Loucy (cell line): ENCODE results near the gene BAZ1A.

Experiments
- H2AFZ ChIP-seq: fragments of 200-600 bp; sonication (generic); 2 replicates; pipeline ENCODE4 v1.6.0; 2016; ENCODE audit warnings: antibody characterized with exemption, mild to moderate bottlenecking, low read length, moderate library complexity
- H3F3A ChIP-seq: fragments of 200-600 bp; 2 replicates; pipeline ENCODE4 v1.6.0; 2016; ENCODE audit warnings: antibody characterized with exemption, low read depth, mild to moderate bottlenecking
- H3K27me3 ChIP-seq: fragments of 200-600 bp; sonication (generic); 2 replicates; pipeline ENCODE4 v1.6.1; 2014; ENCODE audit warnings: low read length, mild to moderate bottlenecking; ENCODE audit not compliant: insufficient read depth, poor library complexity, severe bottlenecking
- H3K36me3 ChIP-seq: fragments of 200-600 bp; sonication (generic); 2 replicates; pipeline ENCODE4 v1.6.1; 2016; ENCODE audit warnings: low read length; ENCODE audit not compliant: insufficient read depth
- H3K4me1 ChIP-seq: fragments of 200-600 bp; sonication (generic); 2 replicates; pipeline ENCODE4 v1.5.1; 2014; ENCODE audit warnings: low read length, mild to moderate bottlenecking; ENCODE audit not compliant: insufficient read depth, poor library complexity, severe bottlenecking
- H3K4me2 ChIP-seq: fragments of 200-600 bp; sonication (generic); 2 replicates; pipeline ENCODE4 v1.6.0; 2014; ENCODE audit warnings: antibody characterized with exemption, low read length, low read depth, mild to moderate bottlenecking; ENCODE audit not compliant: poor library complexity, severe bottlenecking
- H3K4me3 ChIP-seq: fragments of 200-600 bp; sonication (generic); 2 replicates; pipeline ENCODE4 v1.5.1; 2014; ENCODE audit warnings: low read length, mild to moderate bottlenecking, mixed read lengths; ENCODE audit not compliant: poor library complexity, severe bottlenecking
- H3K79me2 ChIP-seq: fragments of 200-600 bp; sonication (generic); 2 replicates; pipeline ENCODE4 v1.6.1; 2014; ENCODE audit warnings: low read length; ENCODE audit not compliant: insufficient read depth
- H3K9ac ChIP-seq: fragments of 200-600 bp; sonication (generic); 2 replicates; pipeline ENCODE4 v1.6.0; 2014; ENCODE audit warnings: mild to moderate bottlenecking, low read depth, low read length, moderate library complexity; ENCODE audit not compliant: poor library complexity, severe bottlenecking
- H3K9me2 ChIP-seq: fragments of 200-600 bp; sonication (generic); replicated peaks from 2 replicates; pipeline ENCODE4 v1.6.1; 2016; ENCODE audit warnings: low read depth, low read length, mixed read lengths
- H3K9me3 ChIP-seq: fragments of 200-600 bp; sonication (generic); 2 replicates; pipeline ENCODE4 v1.6.1; 2014; ENCODE audit warnings: mild to moderate bottlenecking, antibody characterized with exemption, low read length, low read depth; ENCODE audit not compliant: insufficient read depth
- H4K20me1 ChIP-seq: fragments of 200-600 bp; sonication (generic); 2 replicates; pipeline ENCODE4 v1.6.0; 2014; ENCODE audit warnings: antibody characterized with exemption, low read length, mild to moderate bottlenecking; ENCODE audit not compliant: insufficient read depth, poor library complexity, severe bottlenecking
- EZH2phosphoT487 ChIP-seq: fragments of 200-600 bp; IDR thresholded peaks from 2 replicates; pipeline ENCODE4 v1.6.1; 2018; ENCODE audit warnings: antibody characterized with exemption, mild to moderate bottlenecking, moderate library complexity, borderline replicate concordance
- TF ChIP-seq, protein P1 (sequence below): fragments of 200-600 bp; sonication (generic); conservative IDR thresholded peaks from 2 replicates; pipeline ENCODE4 v1.5.1; 2014; ENCODE audit warnings: mild to moderate bottlenecking, antibody characterized with exemption, low read length

Gene BAZ1A

DNA sequence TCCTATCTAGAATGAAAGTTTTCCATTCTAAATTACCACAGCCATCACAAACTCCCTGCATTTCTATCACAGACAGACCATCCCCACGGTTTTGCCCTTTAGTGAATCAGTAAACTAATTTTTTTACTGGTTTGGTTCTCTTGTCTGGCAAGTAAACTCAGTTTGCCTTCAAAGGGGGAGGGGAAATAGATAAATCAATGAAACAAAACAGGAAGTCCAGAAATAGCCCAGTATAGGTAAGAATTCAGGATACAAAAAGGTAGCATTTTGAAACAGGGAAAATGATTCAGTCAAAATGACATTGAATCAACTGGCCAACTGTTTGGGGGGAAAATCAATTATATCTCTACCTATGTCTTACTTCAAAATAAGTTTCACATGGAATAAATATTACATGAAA lies 15.8 kb upstream of the BAZ1A start:
- Histone ChIP-seq H2AFZ (no peak overlapping the region), H3K36me3 (no peaks in the 10 kb centered on the region), H3F3A (no peaks in the 10 kb centered on the region), H3K9ac (no peak overlapping the region), H3K4me3 (no peak overlapping the region), H3K79me2 (no peaks in the 10 kb centered on the region), H3K4me2 (no peak overlapping the region), H3K9me3 (no peaks in the 10 kb centered on the region), H3K9me2 (no peaks in the 10 kb centered on the region), H3K4me1 (no peaks in the 10 kb centered on the region), H4K20me1 (no peaks in the 10 kb centered on the region), H3K27me3 (no peaks in the 10 kb centered on the region)
- TF ChIP-seq EZH2phosphoT487, result no peak
- TF ChIP-seq, protein P1, sequence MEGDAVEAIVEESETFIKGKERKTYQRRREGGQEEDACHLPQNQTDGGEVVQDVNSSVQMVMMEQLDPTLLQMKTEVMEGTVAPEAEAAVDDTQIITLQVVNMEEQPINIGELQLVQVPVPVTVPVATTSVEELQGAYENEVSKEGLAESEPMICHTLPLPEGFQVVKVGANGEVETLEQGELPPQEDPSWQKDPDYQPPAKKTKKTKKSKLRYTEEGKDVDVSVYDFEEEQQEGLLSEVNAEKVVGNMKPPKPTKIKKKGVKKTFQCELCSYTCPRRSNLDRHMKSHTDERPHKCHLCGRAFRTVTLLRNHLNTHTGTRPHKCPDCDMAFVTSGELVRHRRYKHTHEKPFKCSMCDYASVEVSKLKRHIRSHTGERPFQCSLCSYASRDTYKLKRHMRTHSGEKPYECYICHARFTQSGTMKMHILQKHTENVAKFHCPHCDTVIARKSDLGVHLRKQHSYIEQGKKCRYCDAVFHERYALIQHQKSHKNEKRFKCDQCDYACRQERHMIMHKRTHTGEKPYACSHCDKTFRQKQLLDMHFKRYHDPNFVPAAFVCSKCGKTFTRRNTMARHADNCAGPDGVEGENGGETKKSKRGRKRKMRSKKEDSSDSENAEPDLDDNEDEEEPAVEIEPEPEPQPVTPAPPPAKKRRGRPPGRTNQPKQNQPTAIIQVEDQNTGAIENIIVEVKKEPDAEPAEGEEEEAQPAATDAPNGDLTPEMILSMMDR, result no peak

GRCh38 chr14:34888186-34888585 lies 13.0 kb upstream of the BAZ1A start:
- Histone ChIP-seq H3K9me2 (no peaks in the 10 kb centered on the region), H3K4me3 (no peak overlapping the region), H3F3A (no peaks in the 10 kb centered on the region), H2AFZ (no peak overlapping the region), H3K27me3 (no peaks in the 10 kb centered on the region), H4K20me1 (no peaks in the 10 kb centered on the region), H3K79me2 (no peaks in the 10 kb centered on the region), H3K36me3 (no peaks in the 10 kb centered on the region), H3K9ac (no peak overlapping the region), H3K9me3 (no peaks in the 10 kb centered on the region), H3K4me2 (no peak overlapping the region), H3K4me1 (no peaks in the 10 kb centered on the region)
- TF ChIP-seq, protein P1, result no peak
- TF ChIP-seq EZH2phosphoT487, result no peak

- no peaks in the 10 kb centered on the region for H3K9me3 ChIP-seq
- H3K36me3 ChIP-seq, result no peaks in the 10 kb centered on the region
- no peak overlapping the region for H2AFZ ChIP-seq
- H3K4me2 ChIP-seq, result no peak overlapping the region
- H3K9ac ChIP-seq, result no peak overlapping the region
- H4K20me1 ChIP-seq, result no peaks in the 10 kb centered on the region
- H3F3A ChIP-seq, result no peaks in the 10 kb centered on the region
- no peak overlapping the region for H3K4me3 ChIP-seq
- no peaks in the 10 kb centered on the region for H3K79me2 ChIP-seq
- TF ChIP-seq, protein P1, result no peak
- H3K9me2 ChIP-seq, result no peaks in the 10 kb centered on the region
- no peaks in the 10 kb centered on the region for H3K4me1 ChIP-seq
- no peaks in the 10 kb centered on the region for H3K27me3 ChIP-seq
These were observed 8.8 kb upstream of the BAZ1A start for GRCh38 chr14:34883954-34884353.
